B cell (primary cell): Measurements from ENCODE around the gene VTCN1. TPM values are rescaled to one million over a fixed set of nuclear protein-coding genes. Genes with fewer than 3 reads are reported as not detected.

Experiments
- ATAC-seq: fragments of 200-7000 bp; cut with Tn5 transposase; one replicate; pipeline ENCODE4 v1.10.0; 2021; ENCODE audit warnings: low read depth, mild to moderate bottlenecking, moderate number of reproducible peaks, moderate library complexity
- CTCF ChIA-PET: fragments of 350-600 bp; sonication (Branson Sonifier 250); formaldehyde crosslinking; loops from one replicate; lab custom pipeline; 2021; ENCODE audit warnings: antibody characterized with exemption, inconsistent platforms; lab: Charles Lee
- POLR2A ChIA-PET: fragments of 350-600 bp; sonication (Branson Sonifier 250); formaldehyde crosslinking; loops from one replicate; lab custom pipeline; 2021; ENCODE audit warnings: antibody characterized with exemption; lab: Charles Lee
- DNase-seq: peaks from one replicate; pipeline ENCODE4 v3.0.0; 2013
- H2AFZ ChIP-seq: 2 replicates; pipeline ENCODE4 v1.6.1; 2012; ENCODE audit warnings: mild to moderate bottlenecking, low read depth, low read length; ENCODE audit not compliant: insufficient read depth, poor library complexity, severe bottlenecking
- H3K27ac ChIP-seq, 2 donors: 1 replicate in 1 of 2; 2 replicates in 1 of 2; pipeline ENCODE4 v1.5.1; 2012 to 2013; ENCODE audit warnings: low read length in 2 of 2, mild to moderate bottlenecking in 2 of 2, moderate library complexity in 1 of 2
- H3K27me3 ChIP-seq, 4 experiments: fragments of 200-600 bp in 1 of 4; sonication (generic) in 1 of 4; replicated peaks in 1 of 4; 1 replicate in 2 of 4; 2 replicates in 2 of 4; pipeline versions ENCODE4 v1.6.1 to v1.7.0; 2013 to 2016; ENCODE audit warnings: low read length in 3 of 4, mild to moderate bottlenecking in 2 of 4, mixed read lengths in 1 of 4, moderate library complexity in 1 of 4; ENCODE audit not compliant: insufficient read depth in 4 of 4, control insufficient read depth in 3 of 4; ENCODE audit errors: control extremely low read depth in 1 of 4
- H3K36me3 ChIP-seq, 2 experiments: replicated peaks in 1 of 2; 1 replicate in 1 of 2; 2 replicates in 1 of 2; pipeline versions ENCODE4 v1.6.1 to v1.7.1; 2013; ENCODE audit warnings: low read length in 1 of 2; ENCODE audit not compliant: insufficient read depth in 2 of 2, control insufficient read depth in 1 of 2; ENCODE audit errors: control extremely low read depth in 1 of 2, extremely low read depth in 1 of 2
- H3K4me1 ChIP-seq, 2 donors: fragments of 200-600 bp in 1 of 2; sonication (generic) in 1 of 2; 1 replicate in 1 of 2; 2 replicates in 1 of 2; pipeline versions ENCODE4 v1.5.1 to v1.6.1; 2013 to 2017; ENCODE audit warnings: low read length in 2 of 2; ENCODE audit not compliant: control insufficient read depth in 2 of 2, insufficient read depth in 2 of 2
- H3K4me2 ChIP-seq: replicated peaks from 2 replicates; pipeline ENCODE3; 2012; ENCODE audit warnings: mild to moderate bottlenecking, low read depth, low read length; ENCODE audit not compliant: poor library complexity, severe bottlenecking
- H3K4me3 ChIP-seq, 5 experiments: fragments of 200-600 bp in 1 of 5; sonication (generic) in 1 of 5; 1 replicate in 3 of 5; 2 replicates in 2 of 5; pipeline versions ENCODE4 v1.5.1 to v1.7.0; 2011 to 2016; ENCODE audit warnings: low read length in 4 of 5, mild to moderate bottlenecking in 4 of 5, low read depth in 2 of 5, control low read depth in 1 of 5, moderate library complexity in 1 of 5; ENCODE audit not compliant: insufficient read depth in 1 of 5; ENCODE audit errors: control extremely low read depth in 1 of 5, extremely low read depth in 1 of 5
- H3K79me2 ChIP-seq: fragments of 200-600 bp; sonication (generic); one replicate; pipeline ENCODE4 v1.6.0; 2016; ENCODE audit warnings: low read length; ENCODE audit not compliant: control insufficient read depth, insufficient read depth
- H3K9ac ChIP-seq: fragments of 200-600 bp; sonication (generic); 2 replicates; pipeline ENCODE4 v1.6.1; 2017; ENCODE audit warnings: mild to moderate bottlenecking, low read length, moderate library complexity
- H3K9me3 ChIP-seq, 3 donors: one replicate each; pipeline versions ENCODE4 v1.6.1 to v1.7.1; 2013; ENCODE audit warnings: low read length in 2 of 3; ENCODE audit not compliant: control insufficient read depth in 2 of 3, insufficient read depth in 1 of 3; ENCODE audit errors: control extremely low read depth in 1 of 3
- H4K20me1 ChIP-seq: 2 replicates; pipeline ENCODE4 v1.6.0; 2012; ENCODE audit warnings: mild to moderate bottlenecking, low read length; ENCODE audit not compliant: insufficient read depth, control insufficient read depth, poor library complexity, severe bottlenecking
- H3K27ac Mint-ChIP-seq: one replicate; pipeline ENCODE4 v1.8.0; 2021; ENCODE audit warnings: mixed read lengths
- H3K27me3 Mint-ChIP-seq: one replicate; pipeline ENCODE4 v1.8.0; 2021; ENCODE audit warnings: mixed read lengths
- H3K4me1 Mint-ChIP-seq: one replicate; pipeline ENCODE4 v1.8.0; 2021; ENCODE audit warnings: mixed read lengths
- H3K4me3 Mint-ChIP-seq: one replicate; pipeline ENCODE4 v1.8.0; 2021; ENCODE audit warnings: mixed read lengths
- H3K9me3 Mint-ChIP-seq: one replicate; pipeline ENCODE4 v1.8.0; 2022; ENCODE audit warnings: mixed read lengths; ENCODE audit not compliant: insufficient read depth
- CTCF ChIP-seq: fragments of 200-600 bp; IDR thresholded peaks from one replicate; pipeline ENCODE4 v1.8.0; 2022; ENCODE audit warnings: antibody characterized with exemption, mild to moderate bottlenecking
- EZH2 ChIP-seq: IDR thresholded peaks from 2 replicates; pipeline ENCODE4 v1.6.1; 2012; ENCODE audit warnings: borderline replicate concordance, low read depth, mild to moderate bottlenecking, moderate library complexity, low read length; ENCODE audit not compliant: insufficient read depth, poor library complexity, severe bottlenecking
- WGBS: methylation state at CpG from one replicate; pipeline ENCODE4 v1.1.5; 2013; ENCODE audit warnings: missing lambda C conversion rate; ENCODE audit not compliant: insufficient coverage; 5-methylcytosine and 5-hydroxymethylcytosine counted together
- intact Hi-C: fragments of 100-400 bp; cut with micrococcal nuclease; formaldehyde crosslinking; loops from one replicate; pipeline ENCODE4 v1.10.0; 2022
- polyA plus RNA-seq: library from polyadenylated mRNA; depleted of rRNA; stranded (reverse); fragments of >200 nt; gene quantifications from 2 replicates; pipeline ENCODE4 v1.2.3, GENCODE V29; 2012
- total RNA-seq, 2 donors: library from RNA; stranded (reverse); fragments of 120-200 nt in 1 of 2; gene quantifications; 1 replicate in 1 of 2; 2 replicates in 1 of 2; pipeline versions ENCODE4 v1.2.3 to v1.2.4, GENCODE V29; 2013 to 2022

Gene VTCN1
- total and polyA plus RNA-seq, 2 donors (not counting 1 experiment from before 2014, with no cell fraction given), result not detected

DNA sequence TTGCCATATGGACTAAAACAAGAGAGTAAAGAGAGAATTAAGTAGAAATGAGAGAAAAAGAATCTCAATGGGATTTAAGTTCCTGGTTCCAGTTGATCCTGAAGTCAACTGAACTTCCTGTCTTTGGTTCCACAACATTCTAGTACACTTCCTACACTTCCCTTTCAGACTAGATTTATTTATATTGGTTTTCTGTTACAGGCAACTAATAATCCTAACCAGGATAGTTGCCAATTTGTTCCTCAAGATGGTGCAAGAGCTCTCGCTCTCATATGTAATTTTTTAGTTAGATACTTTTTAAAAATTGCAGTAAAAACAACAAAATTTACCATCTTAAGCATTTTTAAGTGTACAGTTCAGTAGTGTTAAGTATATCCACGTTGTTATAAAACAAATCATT lies 60.4 kb downstream of the VTCN1 start:
- Mint-ChIP-seq H3K27me3 (peaks cover 19% of the 10 kb centered on the region), H3K4me1 (no peaks in the 10 kb centered on the region), H3K4me3 (no peak overlapping the region), H3K27ac (no peak overlapping the region), H3K9me3 (no peaks in the 10 kb centered on the region)
- Histone ChIP-seq H3K4me2 (no peak overlapping the region), H3K9ac (no peak overlapping the region), H3K4me1 (no peaks in the 10 kb centered on the region), H2AFZ (no peak overlapping the region), H3K4me3 (no peak overlapping the region), H3K36me3 (no peaks in the 10 kb centered on the region), H4K20me1 (no peaks in the 10 kb centered on the region), H3K27ac (no peak overlapping the region), H3K79me2 (no peaks in the 10 kb centered on the region), H3K9me3 (peaks cover 0 to 5% (median 0%) of the 10 kb centered on the region in 3 donors), H3K27me3 (no peaks in the 10 kb centered on the region)
- WGBS, result no CpG with 5 or more reads among the region's 2 CpGs
- POLR2A ChIA-PET, result no interaction called here
- TF ChIP-seq CTCF (no peak), EZH2 (no peak)
- ATAC-seq, result no peak
- intact Hi-C loops, result no loop called here
- CTCF ChIA-PET, result interaction anchor here (1.2 kb wide), 1 partner anchor 22 kb away, joined by 3 read pairs; no protein-coding TSS in a partner anchor
- DNase-seq, result no peak

GRCh38 chr1:117147856-117148588 lies 62.7 kb downstream of the VTCN1 start:
- intact Hi-C loops, result no loop called here
- Histone ChIP-seq H4K20me1 (no peaks in the 10 kb centered on the region), H2AFZ (no peak overlapping the region), H3K4me1 (no peaks in the 10 kb centered on the region), H3K36me3 (no peaks in the 10 kb centered on the region), H3K27ac (no peak overlapping the region), H3K79me2 (no peaks in the 10 kb centered on the region), H3K4me2 (no peak overlapping the region), H3K27me3 (peaks cover 0 to 4% (median 0%) of the 10 kb centered on the region in 4 experiments), H3K9me3 (peaks cover 0 to 5% (median 0%) of the 10 kb centered on the region in 3 donors), H3K9ac (no peak overlapping the region), H3K4me3 (no peak overlapping the region)
- WGBS, result 100% methylated on average over 1 of the region's 5 CpGs
- ATAC-seq, result no peak
- ChIA-PET POLR2A (no interaction called here), CTCF (no interaction called here)
- Mint-ChIP-seq H3K9me3 (no peaks in the 10 kb centered on the region), H3K4me3 (no peak overlapping the region), H3K27ac (no peak overlapping the region), H3K4me1 (no peaks in the 10 kb centered on the region), H3K27me3 (peaks cover 20% of the 10 kb centered on the region)
- TF ChIP-seq EZH2, result no peak
- no peak for TF ChIP-seq CTCF
- DNase-seq, result no peak
